HepG2 (cell line): ENCODE data around the gene ATP8A1. TPM values are rescaled to one million over a fixed set of nuclear protein-coding genes. Genes with fewer than 3 reads are reported as not detected.

ENCODE experiments used
- ATAC-seq: fragments of 200-7000 bp; cut with Tn5 transposase; 3 replicates; pipeline ENCODE4 v1.9.1; 2020; ENCODE audit warnings: mild to moderate bottlenecking, moderate library complexity
- BruUV-seq: library from RNA; stranded (reverse); fragments of 400-500 nt; replicated peaks from 2 replicates; lab custom pipeline; 2021; lab: Mats Ljungman, UMichigan
- CTCF ChIA-PET: fragments of 300-600 bp; formaldehyde crosslinking; extraction: SDS; loops from one replicate; lab custom pipeline; 2021; ENCODE audit warnings: low total read pairs, inconsistent platforms, low intra/inter-chr PET ratio; lab: Yijun Ruan, JAX
- POLR2A ChIA-PET: fragments of 350-600 bp; sonication (Branson Sonifier 250); formaldehyde crosslinking; loops from one replicate; lab custom pipeline; 2020; ENCODE audit warnings: antibody characterized with exemption, inconsistent platforms; lab: Yijun Ruan, JAX
- DNase-seq: peaks from one replicate; pipeline ENCODE4 v3.0.0-alpha.2; 2015; ENCODE audit warnings: low spot score
- FAIRE-seq: peaks from 3 replicates; lab custom pipeline; 2011; peaks lifted over from hg19 to GRCh38; lab: Jason Lieb, UNC
- H2AFZ ChIP-seq: one replicate; pipeline ENCODE4 v1.6.1; 2011; ENCODE audit warnings: low read length, inconsistent platforms
- H3K27ac ChIP-seq: fragments of 300-600 bp; 3 replicates; pipeline ENCODE4 v1.8.0; 2011; ENCODE audit warnings: mixed run types, mild to moderate bottlenecking, mixed read lengths, low read length, inconsistent platforms; ENCODE audit not compliant: insufficient read depth; ENCODE audit errors: extremely low read length
- H3K27me3 ChIP-seq, 2 experiments: fragments of 200-600 bp in 1 of 2; 2 replicates in 1 of 2; 3 replicates in 1 of 2; pipeline versions ENCODE4 v1.6.0 to v1.8.0; 2011; ENCODE audit warnings: low read length in 2 of 2, mild to moderate bottlenecking in 2 of 2, moderate library complexity in 2 of 2, inconsistent platforms in 1 of 2; ENCODE audit not compliant: insufficient read depth in 2 of 2, control insufficient read depth in 1 of 2
- H3K36me3 ChIP-seq, 2 experiments: fragments of 200-600 bp in 1 of 2; replicated peaks in 1 of 2; 2 replicates in 1 of 2; 3 replicates in 1 of 2; pipeline versions ENCODE4 v1.5.1 to v1.8.0; 2011; ENCODE audit warnings: low read length in 2 of 2, inconsistent platforms in 1 of 2; ENCODE audit not compliant: insufficient read depth in 2 of 2, control insufficient read depth in 1 of 2
- H3K4me1 ChIP-seq: 2 replicates; pipeline ENCODE4 v1.5.1; 2012; ENCODE audit warnings: low read length, inconsistent platforms; ENCODE audit not compliant: insufficient read depth
- H3K4me2 ChIP-seq: 2 replicates; pipeline ENCODE4 v1.6.0; 2011; ENCODE audit warnings: low read depth, low read length, inconsistent platforms
- H3K4me3 ChIP-seq, 3 experiments: fragments of 200-600 bp in 1 of 3; sonication (generic), shearing (Covaris generic) in 1 of 3; replicated peaks in 1 of 3; 2 replicates each; pipeline ENCODE4 v1.5.1; 2011 to 2016; ENCODE audit warnings: low read length in 3 of 3, inconsistent platforms in 2 of 3, low read depth in 2 of 3, mild to moderate bottlenecking in 2 of 3, control low read depth in 1 of 3, mixed read lengths in 1 of 3; ENCODE audit not compliant: insufficient read depth in 1 of 3
- H3K79me2 ChIP-seq: one replicate; pipeline ENCODE4 v1.6.1; 2011; ENCODE audit warnings: low read length, inconsistent platforms; ENCODE audit not compliant: insufficient read depth
- H3K9ac ChIP-seq: 2 replicates; pipeline ENCODE4 v1.6.0; 2011; ENCODE audit warnings: mild to moderate bottlenecking, low read depth, low read length, inconsistent platforms; ENCODE audit not compliant: insufficient read depth
- H3K9me3 ChIP-seq: 2 replicates; pipeline ENCODE4 v1.5.1; 2012; ENCODE audit warnings: mild to moderate bottlenecking, low read length
- H4K20me1 ChIP-seq: 2 replicates; pipeline ENCODE4 v1.6.0; 2011; ENCODE audit warnings: inconsistent platforms, mild to moderate bottlenecking, low read length, moderate library complexity; ENCODE audit not compliant: insufficient read depth
- HIVEP1 ChIP-seq: sonication (generic); formaldehyde crosslinking; IDR thresholded peaks from 2 replicates; pipeline ENCODE4 v1.4.0; 2020; ENCODE audit warnings: mild to moderate bottlenecking, missing genetic modification reagents
- KAT8 ChIP-seq: IDR thresholded peaks from 2 replicates; pipeline ENCODE4 v1.6.1; 2016; ENCODE audit warnings: missing genetic modification reagents, missing compliant biosample characterization
- MIER3 ChIP-seq: IDR thresholded peaks from 2 replicates; pipeline ENCODE4 v1.6.1; 2016; ENCODE audit warnings: missing compliant biosample characterization, borderline replicate concordance
- NRL ChIP-seq: sonication (generic); formaldehyde crosslinking; IDR thresholded peaks from 2 replicates; pipeline ENCODE4 v1.5.0; 2020; ENCODE audit warnings: missing genetic modification reagents, mild to moderate bottlenecking, moderate library complexity, borderline replicate concordance
- PAWR ChIP-seq: sonication (generic); formaldehyde crosslinking; IDR thresholded peaks from 2 replicates; pipeline ENCODE4 v1.4.0; 2020; ENCODE audit warnings: missing genetic modification reagents, mild to moderate bottlenecking, borderline replicate concordance
- SIN3B ChIP-seq: fragments of 150-350 bp; IDR thresholded peaks from 2 replicates; pipeline ENCODE4 v1.6.1; 2014; ENCODE audit warnings: low read length
- XRCC5 ChIP-seq: fragments of 200-400 bp; formaldehyde crosslinking; optimal IDR thresholded peaks from 2 replicates; pipeline ENCODE3; 2017; ENCODE audit warnings: mild to moderate bottlenecking, low read length
- ZNF446 ChIP-seq: sonication (generic); formaldehyde crosslinking; IDR thresholded peaks from 2 replicates; pipeline ENCODE4 v1.5.0; 2020; ENCODE audit warnings: mild to moderate bottlenecking, missing genetic modification reagents
- ZNF660 ChIP-seq: sonication (generic); formaldehyde crosslinking; IDR thresholded peaks from 2 replicates; pipeline ENCODE4 v1.5.1; 2020; ENCODE audit warnings: mild to moderate bottlenecking, low read depth, missing genetic modification reagents, borderline replicate concordance
- ZNF724P ChIP-seq: sonication (generic); formaldehyde crosslinking; IDR thresholded peaks from 2 replicates; pipeline ENCODE4 v1.8.0; 2022; ENCODE audit warnings: missing genetic modification reagents, borderline replicate concordance
- WGBS: methylation state at CpG from one replicate; pipeline ENCODE4 v1.1.6; 2017; ENCODE audit warnings: low lambda C conversion rate; 5-methylcytosine and 5-hydroxymethylcytosine counted together
- in situ Hi-C: cut with HindIII; loops from 2 replicates; pipeline ENCODE4 v1.10.0; 2017; ENCODE audit warnings: low pct_unique_long_range_greater_than_20kb; ENCODE audit not compliant: extremely low pct_ligation_motif_present
- intact Hi-C: fragments of 100-400 bp; cut with micrococcal nuclease; formaldehyde crosslinking; loops from one replicate; pipeline ENCODE4 v1.10.0; 2022; ENCODE audit not compliant: unreplicated experiment
- polyA plus RNA-seq, 8 experiments: library from polyadenylated mRNA; depleted of rRNA in 3 of 8; stranded (reverse) in 7 of 8; unstranded in 1 of 8; fragments of >200 nt; fragmentation: Illumina TruSeq in 4 of 8; extraction: Trizol in 4 of 8; gene quantifications; 2 replicates each; pipeline versions ENCODE4 v1.2.1 to v1.2.3, GENCODE V29; 2011 to 2016; ENCODE audit warnings: low read depth in 4 of 8, missing spikeins in 1 of 8, mixed read lengths in 1 of 8; ENCODE audit not compliant: insufficient read depth in 1 of 8
- total RNA-seq, 5 experiments: library from RNA; depleted of rRNA; stranded (reverse); fragments of >200 nt; fragmentation: Illumina TruSeq; extraction: Trizol; gene quantifications; 2 replicates each; pipeline ENCODE4 v1.2.3, GENCODE V29; 2016; ENCODE audit warnings: low read depth in 1 of 5
- TF ChIP-seq, protein P1 (sequence below): sonication (generic); formaldehyde crosslinking; IDR thresholded peaks from 2 replicates; pipeline ENCODE4 v1.8.1; 2023; ENCODE audit warnings: mild to moderate bottlenecking, moderate library complexity, missing genetic modification reagents
- TF ChIP-seq, protein P2 (sequence below): fragments of 450-650 bp; IDR thresholded peaks from 2 replicates; pipeline ENCODE4 v1.6.1; 2016

ATP8A1 gene
- total and polyA plus RNA-seq, 2 of the 13 experiments (the other 11 are each of a cell fraction or from before 2014, with no cell fraction given) = 1.7 to 6.2 TPM

- ChIA-PET POLR2A (no interaction called here), CTCF (no interaction called here)
- Histone ChIP-seq H4K20me1 (no peaks in the 10 kb centered on the region), H3K27ac (no peak overlapping the region), H3K4me1 (no peaks in the 10 kb centered on the region), H3K9me3 (no peaks in the 10 kb centered on the region), H3K36me3 (no peaks in the 10 kb centered on the region), H3K4me3 (no peak overlapping the region), H3K27me3 (no peaks in the 10 kb centered on the region), H3K9ac (no peak overlapping the region), H3K4me2 (no peak overlapping the region), H3K79me2 (no peaks in the 10 kb centered on the region), H2AFZ (no peak overlapping the region)
- intact Hi-C loops = no loop called here
- no peak for FAIRE-seq
- BruUV-seq = no TSS peak
- ATAC-seq = no peak
- in situ Hi-C loops = no loop called here
- 62% methylated on average over 2 of the region's 2 CpGs for WGBS
- no peak for DNase-seq
- TF ChIP-seq ZNF660 (CRISPR knock-in tag) (no peak), XRCC5 (no peak), ZNF446 (CRISPR knock-in tag) (no peak), ZNF724P (CRISPR knock-in tag) (no peak), NRL (CRISPR knock-in tag) (no peak), KAT8 (CRISPR knock-in tag) (no peak), HIVEP1 (no peak), MIER3 (CRISPR knock-in tag) (no peak), SIN3B (no peak), PAWR (CRISPR knock-in tag) (no peak)
- TF ChIP-seq, protein P1, sequence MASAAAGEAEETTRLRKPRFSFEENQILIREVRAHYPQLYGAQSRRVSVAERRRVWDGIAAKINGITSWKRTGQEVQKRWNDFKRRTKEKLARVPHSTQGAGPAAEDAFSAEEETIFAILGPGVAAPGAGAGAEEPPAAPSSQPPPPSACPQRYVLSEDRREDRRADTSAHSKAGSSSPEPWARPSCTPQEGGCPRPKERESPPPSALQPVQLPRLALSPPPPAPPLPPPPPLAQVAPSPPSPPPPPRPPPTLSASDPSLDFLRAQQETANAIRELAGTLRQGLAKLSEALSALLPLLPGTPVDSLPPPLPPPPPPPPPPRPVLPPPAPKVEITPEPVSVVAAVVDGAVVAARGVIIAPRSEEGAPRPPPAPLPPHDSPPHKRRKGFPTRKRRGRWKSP (CRISPR knock-in tag) = no peak
- TF ChIP-seq, protein P2, sequence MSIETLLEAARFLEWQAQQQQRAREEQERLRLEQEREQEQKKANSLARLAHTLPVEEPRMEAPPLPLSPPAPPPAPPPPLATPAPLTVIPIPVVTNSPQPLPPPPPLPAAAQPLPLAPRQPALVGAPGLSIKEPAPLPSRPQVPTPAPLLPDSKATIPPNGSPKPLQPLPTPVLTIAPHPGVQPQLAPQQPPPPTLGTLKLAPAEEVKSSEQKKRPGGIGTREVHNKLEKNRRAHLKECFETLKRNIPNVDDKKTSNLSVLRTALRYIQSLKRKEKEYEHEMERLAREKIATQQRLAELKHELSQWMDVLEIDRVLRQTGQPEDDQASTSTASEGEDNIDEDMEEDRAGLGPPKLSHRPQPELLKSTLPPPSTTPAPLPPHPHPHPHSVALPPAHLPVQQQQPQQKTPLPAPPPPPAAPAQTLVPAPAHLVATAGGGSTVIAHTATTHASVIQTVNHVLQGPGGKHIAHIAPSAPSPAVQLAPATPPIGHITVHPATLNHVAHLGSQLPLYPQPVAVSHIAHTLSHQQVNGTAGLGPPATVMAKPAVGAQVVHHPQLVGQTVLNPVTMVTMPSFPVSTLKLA = no peak
These were observed 41.7 kb downstream of the ATP8A1 start for GRCh38 chr4:42615131-42615763.
